Neuron (in vitro differentiated cells): ENCODE data around the gene MST1R.
A peak's percentile ranks its signal among the peaks of the same experiment; 100 is the strongest.

Experiments used
- H2AFZ ChIP-seq: one replicate; pipeline ENCODE4 v1.6.1; 2013; ENCODE audit warnings: low read depth, mild to moderate bottlenecking, inconsistent platforms, low read length, moderate library complexity
- H3K27me3 ChIP-seq: one replicate; pipeline ENCODE4 v1.6.1; 2013; ENCODE audit warnings: low read length; ENCODE audit not compliant: insufficient read depth
- H3K36me3 ChIP-seq: one replicate; pipeline ENCODE4 v1.6.1; 2013; ENCODE audit warnings: low read length; ENCODE audit not compliant: insufficient read depth
- H3K4me1 ChIP-seq: one replicate; pipeline ENCODE4 v1.6.1; 2013; ENCODE audit warnings: low read length; ENCODE audit not compliant: insufficient read depth
- H3K4me3 ChIP-seq: 2 replicates; pipeline ENCODE4 v1.5.1; 2013; ENCODE audit warnings: mild to moderate bottlenecking, low read length, moderate library complexity
- H3K9me3 ChIP-seq: one replicate; pipeline ENCODE4 v1.6.1; 2013; ENCODE audit warnings: low read length

Gene MST1R

GRCh38 chr3:49880581-49881315 is 22.9 kb downstream of the MST1R start:
- Histone ChIP-seq H3K36me3 (no peaks in the 10 kb centered on the region), H3K27me3 (no peaks in the 10 kb centered on the region), H3K4me3 (peak overlapping the region; percentile 13), H3K9me3 (no peaks in the 10 kb centered on the region), H3K4me1 (peaks cover 28% of the 10 kb centered on the region), H2AFZ (peak overlapping the region; percentile 8)

GRCh38 chr3:49879721-49880120 is 24.0 kb downstream of the MST1R start:
- no peaks in the 10 kb centered on the region for H3K9me3 ChIP-seq
- no peak overlapping the region for H2AFZ ChIP-seq
- H3K36me3 ChIP-seq: no peaks in the 10 kb centered on the region
- no peaks in the 10 kb centered on the region for H3K27me3 ChIP-seq
- peaks cover 28% of the 10 kb centered on the region for H3K4me1 ChIP-seq
- H3K4me3 ChIP-seq: no peak overlapping the region

GRCh38 chr3:49878686-49879085 is 25.0 kb downstream of the MST1R start:
- Histone ChIP-seq H3K27me3 (no peaks in the 10 kb centered on the region), H3K4me1 (peaks cover 28% of the 10 kb centered on the region), H3K9me3 (no peaks in the 10 kb centered on the region), H3K36me3 (no peaks in the 10 kb centered on the region), H2AFZ (no peak overlapping the region), H3K4me3 (no peak overlapping the region)

GRCh38 chr3:49877716-49878115 is 26.0 kb downstream of the MST1R start:
- no peaks in the 10 kb centered on the region for H3K36me3 ChIP-seq
- H3K4me3 ChIP-seq: no peak overlapping the region
- no peaks in the 10 kb centered on the region for H3K9me3 ChIP-seq
- no peak overlapping the region for H2AFZ ChIP-seq
- peaks cover 36% of the 10 kb centered on the region for H3K4me1 ChIP-seq
- H3K27me3 ChIP-seq: no peaks in the 10 kb centered on the region

- Histone ChIP-seq H3K9me3 (no peaks in the 10 kb centered on the region), H3K27me3 (no peaks in the 10 kb centered on the region), H3K4me3 (no peak overlapping the region), H3K4me1 (peaks cover 38% of the 10 kb centered on the region), H2AFZ (no peak overlapping the region), H3K36me3 (no peaks in the 10 kb centered on the region)
Measured at GRCh38 chr3:49876567-49876966, 27.1 kb downstream of the MST1R start.

DNA sequence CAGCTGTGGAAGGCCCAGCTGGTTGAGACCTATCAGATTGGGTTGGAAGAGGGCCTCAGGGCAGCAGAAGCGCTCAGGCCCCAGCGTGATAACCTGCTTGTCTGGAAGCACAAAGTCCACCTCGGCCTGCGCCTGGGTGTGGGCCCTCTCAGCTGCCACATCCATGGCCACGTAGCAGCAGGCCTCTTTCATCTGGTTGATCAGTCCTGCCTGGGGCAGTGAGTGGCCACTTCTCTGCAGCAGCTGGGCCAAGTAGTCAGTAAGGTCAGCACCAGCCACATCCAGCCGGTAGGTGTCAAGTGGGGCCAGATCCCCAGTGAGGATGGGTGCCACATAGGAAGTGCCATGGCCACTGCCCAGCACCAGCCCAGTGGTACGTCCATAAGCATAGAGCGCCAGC is 30.1 kb downstream of the MST1R start:
- Histone ChIP-seq H3K36me3 (no peaks in the 10 kb centered on the region), H3K9me3 (no peaks in the 10 kb centered on the region), H3K4me3 (no peak overlapping the region), H3K27me3 (no peaks in the 10 kb centered on the region), H2AFZ (no peak overlapping the region), H3K4me1 (peaks cover 38% of the 10 kb centered on the region)

DNA sequence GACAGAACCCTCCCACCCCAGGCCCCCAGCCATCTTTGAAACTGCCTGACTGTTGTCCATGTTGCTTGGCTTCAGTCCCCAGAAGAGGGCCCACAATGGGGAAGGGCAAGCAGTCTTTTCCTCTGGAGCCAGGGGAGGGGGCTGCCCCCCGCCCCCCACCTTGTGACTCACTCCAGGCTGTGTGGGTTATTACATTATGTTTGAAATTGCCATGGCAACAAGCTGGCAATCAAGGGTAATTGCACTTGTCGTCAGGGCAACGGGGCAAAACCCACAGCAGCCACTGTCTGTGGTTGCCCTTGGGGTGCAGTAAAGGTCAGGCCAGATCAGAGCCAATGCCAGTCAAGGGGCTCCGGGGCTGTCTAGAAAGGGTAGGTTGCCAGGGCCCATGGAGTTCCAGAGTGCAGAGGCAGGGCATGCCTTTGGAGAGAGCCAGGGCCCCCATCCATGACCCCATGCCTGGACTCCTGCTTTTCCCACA is 30.8 kb downstream of the MST1R start:
- Histone ChIP-seq H3K27me3 (no peaks in the 10 kb centered on the region), H3K36me3 (no peaks in the 10 kb centered on the region), H3K4me3 (no peak overlapping the region), H2AFZ (no peak overlapping the region), H3K4me1 (peaks cover 45% of the 10 kb centered on the region), H3K9me3 (no peaks in the 10 kb centered on the region)

- H3K36me3 ChIP-seq: no peaks in the 10 kb centered on the region
- H3K27me3 ChIP-seq: no peaks in the 10 kb centered on the region
- H3K4me3 ChIP-seq: no peak overlapping the region
- no peak overlapping the region for H2AFZ ChIP-seq
- no peaks in the 10 kb centered on the region for H3K9me3 ChIP-seq
- H3K4me1 ChIP-seq: peaks cover 56% of the 10 kb centered on the region
Measured at GRCh38 chr3:49871531-49872153, 32.0 kb downstream of the MST1R start.

GRCh38 chr3:49869525-49870126 is 34.0 kb downstream of the MST1R start, which contains the start of gene CAMKV:
CAMKV (minus strand) TSS chr3:49869906; CDS start chr3:49862388, 7,518 bp downstream.
- Histone ChIP-seq H3K4me1 (peaks cover 61% of the 10 kb centered on the region), H3K9me3 (no peaks in the 10 kb centered on the region), H3K4me3 (peak within 1 kb of the TSS; percentile 56), H2AFZ (peak within 1 kb of the TSS; percentile 70), H3K36me3 (no peaks in the 10 kb centered on the region), H3K27me3 (no peaks in the 10 kb centered on the region)

GRCh38 chr3:49868862-49869466 is 34.7 kb downstream of the MST1R start:
- Histone ChIP-seq H3K27me3 (no peaks in the 10 kb centered on the region), H3K4me3 (peak overlapping the region; percentile 56), H2AFZ (peak overlapping the region; percentile 70), H3K36me3 (no peaks in the 10 kb centered on the region), H3K4me1 (peaks cover 61% of the 10 kb centered on the region), H3K9me3 (no peaks in the 10 kb centered on the region)

- Histone ChIP-seq H3K9me3 (no peaks in the 10 kb centered on the region), H3K4me1 (peaks cover 54% of the 10 kb centered on the region), H3K36me3 (no peaks in the 10 kb centered on the region), H3K4me3 (no peak overlapping the region), H2AFZ (no peak overlapping the region), H3K27me3 (no peaks in the 10 kb centered on the region)
Measured at GRCh38 chr3:49867871-49868321, 35.8 kb downstream of the MST1R start.

- H3K27me3 ChIP-seq: no peaks in the 10 kb centered on the region
- no peak overlapping the region for H2AFZ ChIP-seq
- peaks cover 50% of the 10 kb centered on the region for H3K4me1 ChIP-seq
- H3K36me3 ChIP-seq: no peaks in the 10 kb centered on the region
- no peak overlapping the region for H3K4me3 ChIP-seq
- H3K9me3 ChIP-seq: no peaks in the 10 kb centered on the region
Measured at GRCh38 chr3:49867400-49867799, 36.3 kb downstream of the MST1R start.
